GM12874 (cell line): ENCODE measurements around the gene ID1.
A peak's percentile ranks its signal among the peaks of the same experiment; 100 is the strongest.

Source experiments
- CTCF ChIP-seq: IDR thresholded peaks from 2 replicates; pipeline ENCODE4 v1.5.1; 2011; ENCODE audit warnings: low read depth, mild to moderate bottlenecking, control low read depth, low read length, moderate library complexity; ENCODE audit not compliant: insufficient read depth

Gene ID1

GRCh38 chr20:31605031-31605901, at the start of gene ID1:
TSS of gene ID1 (plus strand) at chr20:31605289. CDS start at chr20:31605388, 99 bp downstream.
- TF ChIP-seq CTCF: no peak

- TF ChIP-seq CTCF: no peak
Observed at GRCh38 chr20:31559704-31560093, 45.4 kb upstream of the ID1 start.

- TF ChIP-seq CTCF: peak; percentile 87
Observed at GRCh38 chr20:31560094-31560745, 44.9 kb upstream of the ID1 start.

GRCh38 chr20:31560746-31561598, 44.1 kb upstream of the ID1 start:
- no peak for TF ChIP-seq CTCF

GRCh38 chr20:31562241-31562640, 42.8 kb upstream of the ID1 start:
- no peak for TF ChIP-seq CTCF

- no peak for TF ChIP-seq CTCF
Observed at GRCh38 chr20:31564284-31564683, 40.8 kb upstream of the ID1 start.
